ENCODE measurements around the gene LCE4A. TPM values are rescaled to one million over a fixed set of nuclear protein-coding genes. Genes with fewer than 3 reads are reported as not detected.

The LCE4A gene
- total and polyA plus RNA-seq, 4 donors = not detected

DNA sequence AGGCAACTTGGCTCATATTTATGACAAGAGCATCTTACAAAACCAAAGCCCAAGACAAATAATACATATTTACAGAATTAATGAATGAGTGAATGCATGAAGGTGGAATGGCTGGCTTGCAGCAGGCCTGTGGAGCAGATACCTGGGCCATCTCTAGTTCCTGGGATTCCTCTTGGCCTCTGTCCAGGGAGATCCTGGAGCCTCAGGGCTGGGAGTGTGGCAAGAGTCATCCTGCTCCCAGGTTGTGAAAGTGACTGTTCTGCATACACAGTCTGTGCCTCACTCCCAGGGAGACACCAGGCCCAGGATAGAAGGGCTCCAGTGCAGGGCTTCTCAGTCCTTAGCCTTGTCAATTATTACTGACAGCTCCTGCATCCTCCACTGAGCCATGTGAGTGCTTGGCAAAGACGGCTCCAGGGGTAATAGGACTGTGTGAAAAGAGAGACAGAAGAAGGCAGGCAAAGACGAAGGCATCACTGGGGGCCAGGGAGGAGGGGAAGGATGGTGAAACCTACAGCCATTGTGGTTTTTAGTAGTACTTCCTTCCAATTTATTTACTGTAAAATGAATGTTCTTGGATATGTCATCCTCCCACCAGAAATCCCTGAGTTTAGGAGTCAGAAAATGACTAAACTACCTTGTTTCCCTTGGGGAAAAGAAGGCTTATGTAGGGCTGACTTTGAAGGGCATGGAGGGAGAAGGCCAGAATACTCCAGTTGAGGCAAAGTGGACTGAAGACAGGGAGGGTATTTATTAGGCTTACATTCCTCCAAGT, 35.6 kb downstream of the LCE4A start:
- no peak for ATAC-seq (ENCODE audit: insufficient read depth, low FRiP score)
- Histone ChIP-seq H3K9ac (ENCODE audit: insufficient read depth in 1 of 2, low read length in 2 of 2) (no peak overlapping the region), H3K9me3 (ENCODE audit: control insufficient read depth in 4 of 4, insufficient read depth in 3 of 4, low read length in 3 of 4) (no peaks in the 10 kb centered on the region), H3K36me3 (ENCODE audit: control insufficient read depth in 4 of 4, insufficient read depth in 4 of 4, low read length in 4 of 4) (no peaks in the 10 kb centered on the region), H3K4me1 (ENCODE audit: control insufficient read depth in 5 of 5, insufficient read depth in 5 of 5, low read length in 5 of 5) (no peaks in the 10 kb centered on the region), H3K27ac (ENCODE audit: low read depth in 1 of 2, low read length in 1 of 2) (no peak overlapping the region), H3K4me3 (no peak overlapping the region), H3K27me3 (ENCODE audit: control insufficient read depth in 3 of 3, insufficient read depth in 3 of 3, low read length in 2 of 3) (peaks cover 0 to 3% (median 0%) of the 10 kb centered on the region in 3 donors)
- no peak for DNase-seq
- TF ChIP-seq, protein P1, sequence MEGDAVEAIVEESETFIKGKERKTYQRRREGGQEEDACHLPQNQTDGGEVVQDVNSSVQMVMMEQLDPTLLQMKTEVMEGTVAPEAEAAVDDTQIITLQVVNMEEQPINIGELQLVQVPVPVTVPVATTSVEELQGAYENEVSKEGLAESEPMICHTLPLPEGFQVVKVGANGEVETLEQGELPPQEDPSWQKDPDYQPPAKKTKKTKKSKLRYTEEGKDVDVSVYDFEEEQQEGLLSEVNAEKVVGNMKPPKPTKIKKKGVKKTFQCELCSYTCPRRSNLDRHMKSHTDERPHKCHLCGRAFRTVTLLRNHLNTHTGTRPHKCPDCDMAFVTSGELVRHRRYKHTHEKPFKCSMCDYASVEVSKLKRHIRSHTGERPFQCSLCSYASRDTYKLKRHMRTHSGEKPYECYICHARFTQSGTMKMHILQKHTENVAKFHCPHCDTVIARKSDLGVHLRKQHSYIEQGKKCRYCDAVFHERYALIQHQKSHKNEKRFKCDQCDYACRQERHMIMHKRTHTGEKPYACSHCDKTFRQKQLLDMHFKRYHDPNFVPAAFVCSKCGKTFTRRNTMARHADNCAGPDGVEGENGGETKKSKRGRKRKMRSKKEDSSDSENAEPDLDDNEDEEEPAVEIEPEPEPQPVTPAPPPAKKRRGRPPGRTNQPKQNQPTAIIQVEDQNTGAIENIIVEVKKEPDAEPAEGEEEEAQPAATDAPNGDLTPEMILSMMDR (IDR thresholded peaks at IDR 0.05; ENCODE audit: control extremely low read depth, extremely low read depth) = no peak
- 43 to 55% methylated on average over 2 of the region's 2 CpGs for WGBS, 2 donors

DNA sequence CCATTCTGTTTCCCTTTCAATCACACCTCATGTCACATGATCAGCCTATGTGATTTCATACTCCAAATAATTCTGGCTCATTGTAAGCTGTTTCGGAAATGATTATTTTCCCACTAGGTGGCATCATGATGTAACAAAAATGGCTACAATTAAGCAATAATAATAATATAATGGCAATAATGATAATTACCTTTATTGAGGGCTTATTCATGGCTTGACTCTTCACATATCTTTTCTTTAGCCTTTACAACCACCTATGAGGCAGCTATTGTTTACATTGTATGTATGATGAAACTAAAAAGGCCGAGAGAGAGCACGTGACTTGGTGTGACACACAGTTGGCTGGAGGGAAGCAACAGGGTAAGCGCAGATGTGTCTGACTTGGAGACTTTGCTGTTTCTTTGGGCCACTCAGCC, 37.3 kb downstream of the LCE4A start:
- 64 to 73% methylated on average over 4 of the region's 4 CpGs for WGBS, 2 donors
- DNase-seq (peak in 2 of 3 donors; percentile 0 to 4), ATAC-seq (ENCODE audit: insufficient read depth, low FRiP score) (no peak)
- no peaks in the 10 kb centered on the region for H3K9me3 ChIP-seq (ENCODE audit: control insufficient read depth in 4 of 4, insufficient read depth in 3 of 4, low read length in 3 of 4)
- no peaks in the 10 kb centered on the region for H3K36me3 ChIP-seq (ENCODE audit: control insufficient read depth in 4 of 4, insufficient read depth in 4 of 4, low read length in 4 of 4)
- H3K4me3 ChIP-seq = no peak overlapping the region
- H3K27ac ChIP-seq (ENCODE audit: low read depth in 1 of 2, low read length in 1 of 2) = no peak overlapping the region
- TF ChIP-seq, protein P1 (IDR thresholded peaks at IDR 0.05; ENCODE audit: control extremely low read depth, extremely low read depth) = no peak
- H3K4me1 ChIP-seq (ENCODE audit: control insufficient read depth in 5 of 5, insufficient read depth in 5 of 5, low read length in 5 of 5) = no peaks in the 10 kb centered on the region
- no peak overlapping the region for H3K9ac ChIP-seq (ENCODE audit: insufficient read depth in 1 of 2, low read length in 2 of 2)
- H3K27me3 ChIP-seq (ENCODE audit: control insufficient read depth in 3 of 3, insufficient read depth in 3 of 3, low read length in 2 of 3) = peaks cover 0 to 3% (median 0%) of the 10 kb centered on the region in 3 donors

DNA sequence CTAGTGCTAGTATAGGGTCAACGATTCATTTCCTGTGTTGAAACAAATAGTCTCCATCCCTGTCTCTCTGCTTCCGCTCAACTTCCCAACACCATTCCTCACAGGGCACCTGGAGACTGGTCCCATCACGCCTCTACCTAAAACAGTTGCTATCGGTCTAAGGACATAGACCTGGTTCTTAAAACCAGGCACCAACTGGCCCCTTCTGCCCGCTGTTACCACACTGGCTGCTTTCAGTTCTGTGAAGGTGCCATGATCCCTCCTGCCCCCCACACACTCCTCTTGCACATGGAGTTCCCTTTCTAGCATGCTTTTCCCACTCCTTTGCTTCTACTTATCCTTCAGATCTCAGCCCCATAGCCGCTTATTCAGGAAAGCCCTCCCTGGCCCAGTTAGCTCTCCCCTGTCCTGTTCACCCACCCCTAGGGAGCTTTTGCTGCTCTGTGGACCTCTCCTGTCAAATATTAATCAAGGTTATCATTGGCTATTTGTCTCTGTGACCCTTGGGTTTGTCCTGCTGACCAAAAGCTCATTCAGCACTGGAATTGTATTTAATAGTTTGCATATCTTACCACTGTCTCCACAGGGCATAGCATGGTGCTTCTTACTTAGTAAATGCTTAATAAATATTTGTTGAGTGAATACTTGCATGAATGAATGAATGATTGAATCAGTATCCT, 37.9 kb downstream of the LCE4A start:
- DNase-seq (no peak), ATAC-seq (ENCODE audit: insufficient read depth, low FRiP score) (no peak)
- WGBS, 2 donors = 79 to 80% methylated on average over 6 of the region's 6 CpGs
- H3K9me3 ChIP-seq (ENCODE audit: control insufficient read depth in 4 of 4, insufficient read depth in 3 of 4, low read length in 3 of 4) = no peaks in the 10 kb centered on the region
- H3K27me3 ChIP-seq (ENCODE audit: control insufficient read depth in 3 of 3, insufficient read depth in 3 of 3, low read length in 2 of 3) = peaks cover 0 to 3% (median 0%) of the 10 kb centered on the region in 3 donors
- H3K27ac ChIP-seq (ENCODE audit: low read depth in 1 of 2, low read length in 1 of 2) = no peak overlapping the region
- no peak overlapping the region for H3K4me3 ChIP-seq
- TF ChIP-seq, protein P1 (IDR thresholded peaks at IDR 0.05; ENCODE audit: control extremely low read depth, extremely low read depth) = no peak
- no peak overlapping the region for H3K9ac ChIP-seq (ENCODE audit: insufficient read depth in 1 of 2, low read length in 2 of 2)
- H3K36me3 ChIP-seq (ENCODE audit: control insufficient read depth in 4 of 4, insufficient read depth in 4 of 4, low read length in 4 of 4) = no peaks in the 10 kb centered on the region
- H3K4me1 ChIP-seq (ENCODE audit: control insufficient read depth in 5 of 5, insufficient read depth in 5 of 5, low read length in 5 of 5) = no peaks in the 10 kb centered on the region

All from lung (tissue), 12 donors.